ENCODE measurements around the gene SPIN2B. TPM values are rescaled to one million over a fixed set of nuclear protein-coding genes. Genes with fewer than 3 reads are reported as not detected.

The SPIN2B gene
- total RNA-seq, 1 donor from 2014 or later = 8.4 TPM

DNA sequence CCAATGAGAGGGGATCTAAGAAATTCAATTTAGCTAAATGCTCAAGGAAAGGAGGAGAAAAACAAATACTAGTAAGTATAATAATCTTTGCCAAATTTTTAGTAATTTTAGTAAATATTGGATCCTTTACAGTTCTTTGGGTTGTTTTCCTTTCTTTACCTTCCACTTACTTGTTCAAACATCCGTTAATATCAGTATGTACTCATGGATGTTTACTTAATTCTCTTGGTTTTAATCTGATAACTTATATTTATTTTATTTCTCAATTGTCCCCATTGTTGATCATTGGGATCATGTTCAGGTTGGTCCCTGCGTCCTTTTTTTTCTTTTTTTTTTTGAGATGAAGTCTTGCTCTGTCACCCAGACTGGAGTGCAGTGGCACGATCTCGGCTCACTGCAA is 46.9 kb downstream of the SPIN2B start:
- H3K4me3 ChIP-seq = no peak overlapping the region
- H3K9me3 ChIP-seq (replicated peaks) = no peaks in the 10 kb centered on the region
- intact Hi-C loops (cut with micrococcal nuclease) = no loop called here
- H3K4me1 ChIP-seq = no peaks in the 10 kb centered on the region
- no peak overlapping the region for H3K27ac ChIP-seq (replicated peaks)
- TF ChIP-seq, protein P1, sequence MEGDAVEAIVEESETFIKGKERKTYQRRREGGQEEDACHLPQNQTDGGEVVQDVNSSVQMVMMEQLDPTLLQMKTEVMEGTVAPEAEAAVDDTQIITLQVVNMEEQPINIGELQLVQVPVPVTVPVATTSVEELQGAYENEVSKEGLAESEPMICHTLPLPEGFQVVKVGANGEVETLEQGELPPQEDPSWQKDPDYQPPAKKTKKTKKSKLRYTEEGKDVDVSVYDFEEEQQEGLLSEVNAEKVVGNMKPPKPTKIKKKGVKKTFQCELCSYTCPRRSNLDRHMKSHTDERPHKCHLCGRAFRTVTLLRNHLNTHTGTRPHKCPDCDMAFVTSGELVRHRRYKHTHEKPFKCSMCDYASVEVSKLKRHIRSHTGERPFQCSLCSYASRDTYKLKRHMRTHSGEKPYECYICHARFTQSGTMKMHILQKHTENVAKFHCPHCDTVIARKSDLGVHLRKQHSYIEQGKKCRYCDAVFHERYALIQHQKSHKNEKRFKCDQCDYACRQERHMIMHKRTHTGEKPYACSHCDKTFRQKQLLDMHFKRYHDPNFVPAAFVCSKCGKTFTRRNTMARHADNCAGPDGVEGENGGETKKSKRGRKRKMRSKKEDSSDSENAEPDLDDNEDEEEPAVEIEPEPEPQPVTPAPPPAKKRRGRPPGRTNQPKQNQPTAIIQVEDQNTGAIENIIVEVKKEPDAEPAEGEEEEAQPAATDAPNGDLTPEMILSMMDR (IDR thresholded peaks at IDR 0.05; ENCODE audit: borderline replicate concordance) = no peak
- no peak for DNase-seq
- no peaks in the 10 kb centered on the region for H3K27me3 ChIP-seq (ENCODE audit: low read depth)
- H3K36me3 ChIP-seq = no peaks in the 10 kb centered on the region

DNA sequence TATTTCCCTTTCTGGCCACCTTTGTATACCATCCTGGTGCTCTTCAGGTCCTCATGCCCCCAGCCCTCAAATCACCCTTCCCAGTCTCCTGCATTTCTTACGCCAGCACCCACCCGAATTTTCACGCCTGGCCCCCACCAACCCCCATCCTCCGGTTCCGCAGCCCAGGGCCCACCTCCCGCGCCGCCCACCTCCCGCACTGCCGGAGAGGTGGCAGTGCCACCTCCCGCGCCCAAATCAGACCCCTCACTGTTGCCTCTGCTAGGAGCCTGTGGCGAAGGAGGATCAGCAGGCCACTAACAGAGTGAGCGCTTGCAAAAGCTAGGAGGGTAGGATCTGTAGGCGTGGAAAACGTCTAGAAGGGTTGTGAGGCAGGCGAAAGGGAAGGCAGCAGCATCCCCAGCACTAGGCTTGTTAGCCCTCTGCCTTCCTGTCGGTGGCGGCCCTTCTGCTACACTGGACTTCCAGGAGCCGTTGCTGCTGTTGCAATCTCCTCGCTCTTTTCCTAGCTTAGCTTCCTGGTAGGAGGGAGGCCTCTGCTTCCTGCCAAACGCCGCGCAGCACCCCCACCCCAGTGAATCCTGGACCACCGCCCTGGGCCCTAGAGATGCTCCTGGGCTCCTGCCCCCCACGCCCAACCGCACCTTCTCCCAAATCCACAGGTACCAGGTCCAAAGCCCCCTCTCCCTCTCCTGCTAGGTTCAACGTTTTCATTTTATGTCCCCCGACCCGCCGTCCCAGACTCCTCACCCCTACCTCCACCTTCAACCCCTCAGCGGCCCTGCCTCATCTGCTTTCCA is 51.0 kb downstream of the SPIN2B start:
- TF ChIP-seq, protein P1 (IDR thresholded peaks at IDR 0.05; ENCODE audit: borderline replicate concordance) = no peak
- Histone ChIP-seq H3K4me3 (no peak overlapping the region), H3K9me3 (replicated peaks) (no peaks in the 10 kb centered on the region), H3K4me1 (no peaks in the 10 kb centered on the region), H3K36me3 (no peaks in the 10 kb centered on the region), H3K27ac (replicated peaks) (no peak overlapping the region), H3K27me3 (ENCODE audit: low read depth) (no peaks in the 10 kb centered on the region)
- intact Hi-C loops (cut with micrococcal nuclease) = no loop called here
- no peak for DNase-seq

Other genes with a start within 250 kb of the SPIN2B start
- gene SPIN3, start 126.0 kb downstream of the SPIN2B start, total RNA-seq = 3.5 TPM
- gene SPIN2A, start 15.8 kb upstream of the SPIN2B start, total RNA-seq = 0.22 TPM
- gene FAAH2, start 165.2 kb upstream of the SPIN2B start, total RNA-seq = 0.14 TPM

Data from left ventricle myocardium inferior (tissue), 1 donor.